GM18858 (cell line): ENCODE results near the gene MTARC1.
A peak's percentile ranks its signal among the peaks of the same experiment; 100 is the strongest.

Experiments used
- ATAC-seq: cut with Tn5 transposase; IDR thresholded peaks from one replicate; pipeline ENCODE4 v1.9.1; 2021; ENCODE audit not compliant: unreplicated experiment

MTARC1 gene

DNA sequence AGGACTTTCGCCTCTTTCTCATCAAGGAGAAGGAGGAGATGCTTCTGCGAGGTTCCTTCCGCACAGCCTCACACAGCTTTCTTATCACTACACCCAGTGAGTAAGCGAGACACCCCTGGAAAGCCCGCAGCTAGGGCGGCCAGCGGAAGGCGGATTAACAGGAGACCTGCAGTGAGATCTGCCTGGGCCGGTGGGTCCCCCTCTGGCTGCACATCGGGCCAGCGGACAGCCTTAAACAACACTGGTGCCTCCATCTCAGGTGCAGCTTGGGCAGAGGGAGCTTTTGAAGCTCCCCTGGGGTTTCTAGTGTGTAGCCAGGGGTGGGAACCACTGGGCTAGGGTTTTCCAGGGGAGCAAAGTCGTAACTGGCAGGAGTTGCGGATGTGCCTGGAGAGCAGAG is 17.5 kb upstream of the MTARC1 start:
- no peak for ATAC-seq

DNA sequence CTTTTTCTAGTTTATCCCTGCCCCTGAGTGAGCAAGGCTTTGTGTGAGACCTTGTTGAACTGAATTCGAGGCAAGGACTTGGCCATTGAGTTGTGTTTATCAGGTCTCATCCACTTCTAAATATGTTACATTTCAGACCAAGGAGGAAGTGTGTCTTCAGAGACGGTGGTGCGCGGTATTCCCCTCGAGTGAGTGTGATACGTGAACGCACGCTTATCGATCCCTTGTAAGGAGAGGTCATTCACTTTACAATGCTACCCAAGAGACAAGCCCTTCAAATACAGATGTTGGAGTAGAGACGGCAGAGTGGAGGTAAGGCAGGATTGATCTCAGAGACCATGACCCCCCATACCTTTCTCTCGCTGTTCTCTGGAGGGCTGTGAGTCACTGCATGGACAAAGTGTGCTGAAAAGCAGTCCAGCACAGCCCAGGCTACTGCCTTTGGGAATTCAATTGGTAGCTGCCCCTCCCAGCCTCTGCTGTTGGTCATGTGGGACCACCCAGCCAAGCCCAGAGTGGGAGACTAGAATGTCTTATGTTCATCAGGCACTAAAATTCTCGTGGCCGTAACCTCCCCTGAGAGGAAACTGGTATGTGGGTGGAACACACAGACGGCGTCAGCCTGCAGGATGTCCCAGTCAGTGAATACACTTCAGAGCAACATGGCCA is 16.3 kb upstream of the MTARC1 start:
- peak; percentile 69 for ATAC-seq

DNA sequence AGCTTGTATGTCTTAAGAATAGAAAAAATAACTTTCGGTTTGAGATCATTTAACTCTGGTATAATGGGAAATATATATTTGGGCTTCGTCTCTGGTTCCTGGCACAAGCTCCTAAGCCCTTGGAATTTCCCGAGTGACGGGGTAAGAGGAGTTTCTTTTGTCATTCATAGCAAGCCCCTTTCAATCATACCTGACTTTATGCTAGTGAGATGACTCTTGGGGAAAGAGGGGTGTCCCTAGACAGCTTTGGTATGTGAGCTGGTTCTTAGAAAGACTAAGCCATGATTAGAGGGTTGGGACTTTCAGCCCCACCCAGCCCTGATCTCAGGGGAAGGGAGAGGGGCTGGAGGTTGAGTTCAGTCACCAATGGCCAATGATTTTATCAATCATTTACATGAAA is 13.9 kb upstream of the MTARC1 start:
- ATAC-seq = no peak

DNA sequence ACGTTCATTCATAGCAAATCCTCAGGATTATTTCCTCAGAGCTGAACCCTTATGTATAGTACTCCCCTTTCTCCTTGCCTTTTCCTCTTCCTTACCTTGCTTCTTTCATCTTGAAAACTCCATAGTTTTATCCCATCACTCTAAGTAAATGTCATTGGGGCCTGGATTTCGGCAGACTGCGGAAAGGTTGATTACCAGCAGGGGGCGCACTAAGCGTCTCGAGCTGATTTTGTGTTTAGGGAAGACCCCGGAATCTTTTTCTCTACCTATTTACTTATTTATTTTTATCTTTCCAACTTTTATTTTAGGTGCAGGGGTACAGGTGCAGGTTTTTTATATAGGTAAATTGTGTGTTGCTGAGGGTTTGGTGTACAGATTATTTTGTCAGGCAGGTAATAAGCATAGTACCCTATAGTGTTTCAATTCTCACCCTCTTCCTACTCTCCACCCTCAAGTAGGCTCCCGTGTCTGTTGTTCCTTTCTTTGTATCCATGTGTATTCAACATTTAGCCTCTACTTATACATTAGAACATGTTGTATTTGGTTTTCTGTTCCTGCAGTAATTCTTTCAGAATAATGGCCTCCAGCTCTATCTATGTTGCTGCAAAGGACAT is 11.4 kb upstream of the MTARC1 start:
- ATAC-seq = no peak

DNA sequence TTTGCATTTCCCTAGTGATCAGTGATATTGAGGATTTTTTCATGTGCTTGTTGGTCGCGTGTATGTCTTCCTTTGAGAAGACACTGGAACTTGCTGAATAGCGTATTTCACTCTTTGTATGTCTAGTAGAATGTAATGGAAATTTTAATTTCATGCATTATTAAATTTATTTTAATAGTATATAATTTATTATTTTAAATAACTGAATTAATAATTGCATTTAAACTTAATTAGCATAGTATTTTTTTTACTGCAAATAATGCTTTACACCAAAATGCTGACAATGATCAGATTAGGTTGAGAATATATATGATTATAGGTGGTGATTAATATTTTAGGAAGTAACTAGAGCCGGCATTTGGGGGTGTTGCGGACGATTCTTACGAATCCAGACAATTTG is 10.5 kb upstream of the MTARC1 start:
- ATAC-seq = no peak

DNA sequence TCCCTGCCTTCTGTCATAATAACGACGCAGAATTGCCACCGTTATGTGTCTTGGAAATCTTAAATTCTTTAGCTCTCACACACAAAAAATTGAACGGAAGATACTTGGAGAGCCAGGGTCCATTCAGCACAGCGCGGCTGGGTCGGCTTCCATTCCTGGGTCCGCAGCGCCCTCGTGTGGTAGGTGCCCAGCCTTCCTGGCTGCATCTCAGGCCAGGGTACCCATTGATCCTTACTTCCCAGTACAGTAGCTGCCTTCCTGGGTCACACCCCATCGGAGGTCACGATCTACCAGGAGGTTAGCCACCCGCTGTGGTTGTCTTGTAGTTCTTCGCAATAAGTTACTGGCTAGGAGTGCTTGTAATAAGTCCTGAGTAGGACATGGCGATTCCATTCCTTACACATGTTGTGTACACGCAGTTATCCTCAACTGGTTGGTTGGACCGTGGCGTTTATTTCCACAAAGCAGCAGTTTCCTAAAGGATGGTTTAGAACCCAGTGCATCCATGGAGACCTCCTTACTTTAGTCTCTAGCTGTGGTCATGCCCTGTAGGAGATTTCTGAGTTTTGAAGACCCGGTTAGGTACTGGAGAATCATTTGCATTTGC is 9.9 kb upstream of the MTARC1 start:
- ATAC-seq = peak; percentile 75

DNA sequence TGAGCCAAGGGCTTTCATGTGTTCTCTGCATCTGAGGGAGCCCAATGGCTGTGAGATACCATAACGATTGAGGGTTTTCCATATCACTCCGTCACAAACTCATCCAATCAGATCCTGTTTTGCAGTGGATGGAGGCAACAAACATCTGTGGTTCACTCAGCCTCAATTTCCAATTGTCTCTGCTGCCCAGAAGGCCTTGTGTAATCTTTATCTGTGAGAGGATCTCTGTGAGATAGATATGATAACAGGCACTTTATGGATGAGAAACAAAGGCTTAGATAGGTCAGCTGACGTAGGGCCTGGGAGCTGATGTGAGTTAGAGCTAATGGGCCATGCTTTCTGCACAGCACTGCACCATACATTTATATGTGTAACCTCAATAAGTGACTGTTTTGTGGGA is 3.3 kb upstream of the MTARC1 start:
- ATAC-seq = no peak

DNA sequence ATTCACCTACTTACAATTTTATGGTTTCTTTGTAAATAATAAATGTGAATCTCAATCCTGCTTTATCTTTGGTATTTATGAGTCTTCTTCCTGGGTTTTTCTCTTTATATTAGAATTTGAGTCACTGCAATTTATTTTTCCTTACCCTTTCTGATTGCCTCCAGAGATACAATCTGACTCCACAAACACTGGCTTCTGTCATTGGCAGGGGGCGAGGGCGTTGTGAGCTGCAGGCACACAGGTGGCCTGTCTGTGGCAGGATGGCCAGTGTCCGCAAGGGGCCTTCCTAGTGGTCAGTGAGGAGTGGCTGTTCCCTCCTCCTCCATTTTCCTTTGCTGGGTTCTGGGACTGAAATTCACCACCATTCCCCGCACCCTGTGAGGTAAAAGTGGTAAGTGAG is 2.0 kb upstream of the MTARC1 start:
- ATAC-seq = no peak

DNA sequence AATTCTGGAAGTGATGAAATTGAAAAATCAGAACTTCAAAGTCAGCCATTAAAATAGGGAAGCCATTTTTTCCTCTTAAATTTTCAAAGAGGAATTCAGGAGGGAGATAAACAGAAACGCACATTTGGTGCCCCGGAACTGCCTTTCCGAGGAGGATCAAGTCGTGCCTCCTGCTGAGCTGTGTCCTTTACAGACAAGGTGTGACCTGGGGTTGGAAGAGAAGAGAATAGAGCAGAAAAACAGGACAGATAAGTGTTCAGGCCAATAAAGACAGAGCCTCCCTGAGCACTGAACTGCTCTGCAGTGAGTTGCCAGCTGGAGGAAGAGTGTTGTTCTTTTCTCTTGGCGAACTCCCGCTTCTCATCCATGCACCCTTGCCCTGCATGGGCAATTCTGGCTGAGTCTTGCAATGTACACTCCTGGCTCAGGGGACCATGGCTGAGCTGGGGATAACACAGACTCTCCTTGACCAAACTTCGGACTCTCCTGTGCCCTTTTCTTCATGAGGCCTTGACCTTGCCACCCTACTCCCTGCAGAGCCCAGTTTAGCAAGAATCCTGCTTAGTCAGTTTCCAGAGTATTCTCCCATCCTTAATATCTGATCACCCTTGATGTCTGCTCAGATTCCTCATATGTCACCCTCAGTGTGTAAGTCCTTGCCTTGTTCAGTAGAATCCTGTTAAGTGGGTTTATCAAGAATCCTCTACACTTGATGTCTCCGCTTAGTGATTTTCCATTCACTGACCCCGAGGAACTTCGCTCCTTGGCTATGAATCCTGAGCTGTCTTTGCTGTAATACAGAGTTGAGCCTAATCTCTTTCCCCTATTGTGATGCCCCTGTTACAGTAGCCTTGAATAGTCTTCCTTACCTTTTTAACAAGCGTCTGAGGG is 1.3 kb upstream of the MTARC1 start:
- no peak for ATAC-seq

DNA sequence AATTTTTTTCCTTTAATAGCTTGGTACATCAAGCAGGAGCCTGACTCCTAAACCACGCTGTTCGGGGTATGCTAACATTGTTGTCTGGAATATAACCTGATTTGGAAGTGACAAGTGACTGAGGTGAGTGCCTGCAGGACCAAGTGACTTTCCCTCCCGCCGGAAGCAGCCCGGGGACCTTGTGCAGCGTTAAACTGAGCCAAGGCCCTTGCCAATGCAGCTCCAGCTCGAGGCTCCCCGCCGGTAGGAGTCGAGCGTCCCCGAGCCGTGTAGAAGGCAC is 716 bp upstream of the MTARC1 start:
- ATAC-seq = no peak

DNA sequence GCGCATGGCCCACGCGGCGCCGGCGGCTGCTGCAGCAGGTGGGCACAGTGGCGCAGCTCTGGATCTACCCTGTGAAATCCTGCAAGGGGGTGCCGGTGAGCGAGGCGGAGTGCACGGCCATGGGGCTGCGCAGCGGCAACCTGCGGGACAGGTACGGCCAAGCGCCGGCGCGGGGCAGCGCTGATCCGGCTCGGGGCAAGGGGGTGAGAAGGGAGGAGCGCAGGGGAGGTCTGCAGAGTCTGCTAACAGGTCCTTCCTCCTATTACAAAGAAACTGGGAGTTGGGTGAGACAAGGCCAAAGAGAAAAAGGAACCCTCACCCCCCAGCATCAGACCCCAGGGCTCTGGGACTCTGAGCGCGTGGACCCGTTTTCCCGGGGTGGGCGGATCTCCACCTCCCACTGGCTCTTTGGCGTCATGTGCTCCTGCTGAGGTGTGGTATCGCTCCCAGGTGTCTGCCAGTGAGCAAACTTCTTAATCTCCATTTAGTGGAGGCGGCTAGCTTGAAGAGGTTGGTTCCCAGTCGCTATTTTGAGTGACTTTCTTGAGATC is 431 bp downstream of the MTARC1 start:
- peak; percentile 27 for ATAC-seq

DNA sequence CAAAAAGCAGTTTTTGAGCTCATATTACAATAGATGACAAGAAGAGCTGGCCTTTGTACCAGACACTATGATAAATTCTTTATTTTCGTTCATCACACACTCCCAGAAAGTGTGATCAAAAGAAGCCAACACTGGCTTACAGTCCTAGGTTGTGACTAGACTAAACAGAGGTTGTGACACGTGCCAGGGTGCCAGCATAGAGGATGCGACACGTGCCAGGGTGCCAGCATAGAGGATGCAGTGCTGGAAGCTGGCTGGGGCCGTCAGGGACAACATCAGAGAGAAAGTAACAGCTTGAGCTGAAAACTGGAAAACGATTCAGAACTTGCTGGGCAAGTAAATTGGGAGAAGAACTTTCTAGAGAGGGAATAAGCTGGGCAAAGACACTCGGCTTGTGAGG is 2.2 kb downstream of the MTARC1 start:
- no peak for ATAC-seq

DNA sequence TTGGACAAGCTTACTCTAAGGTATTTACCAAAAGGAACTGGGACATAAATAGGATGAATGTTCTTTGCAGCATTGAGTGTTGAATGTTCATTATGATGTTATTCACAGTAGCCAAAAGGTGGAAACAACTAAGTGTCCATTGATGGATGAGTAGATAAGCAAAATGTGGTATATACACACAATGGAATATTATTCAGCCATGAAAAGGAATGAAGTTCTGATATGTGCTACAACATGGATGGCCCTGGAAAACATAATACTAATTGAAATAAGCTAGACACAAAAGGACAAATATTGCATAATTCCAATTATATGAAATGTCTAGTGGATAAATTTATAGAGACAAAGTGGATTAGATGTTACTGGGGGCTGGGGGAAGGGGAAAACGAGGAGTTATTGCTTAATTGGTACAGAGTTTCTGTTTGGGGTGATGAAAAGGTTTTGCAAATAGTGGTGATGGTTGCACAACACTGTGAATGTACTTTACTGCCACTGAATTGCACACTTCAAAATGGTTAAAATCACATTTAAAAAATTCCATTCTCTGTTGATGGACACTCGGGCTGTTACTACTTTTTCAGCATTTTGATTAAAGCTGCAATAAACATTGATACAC is 2.9 kb downstream of the MTARC1 start:
- no peak for ATAC-seq

DNA sequence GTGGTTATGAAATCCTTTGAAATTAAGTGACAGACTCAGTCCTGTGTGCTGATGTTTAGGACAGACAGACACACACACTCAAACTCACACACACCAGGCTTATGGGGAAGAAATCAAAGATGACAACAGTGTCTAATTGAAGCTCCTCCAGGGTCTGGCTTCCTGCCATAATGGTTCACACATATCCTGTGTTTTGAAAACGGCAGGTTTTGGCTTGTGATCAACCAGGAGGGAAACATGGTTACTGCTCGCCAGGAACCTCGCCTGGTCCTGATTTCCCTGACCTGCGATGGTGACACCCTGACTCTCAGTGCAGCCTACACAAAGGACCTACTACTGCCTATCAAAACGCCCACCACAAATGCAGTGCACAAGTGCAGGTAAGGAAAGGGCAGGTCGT is 4.6 kb downstream of the MTARC1 start:
- no peak for ATAC-seq

DNA sequence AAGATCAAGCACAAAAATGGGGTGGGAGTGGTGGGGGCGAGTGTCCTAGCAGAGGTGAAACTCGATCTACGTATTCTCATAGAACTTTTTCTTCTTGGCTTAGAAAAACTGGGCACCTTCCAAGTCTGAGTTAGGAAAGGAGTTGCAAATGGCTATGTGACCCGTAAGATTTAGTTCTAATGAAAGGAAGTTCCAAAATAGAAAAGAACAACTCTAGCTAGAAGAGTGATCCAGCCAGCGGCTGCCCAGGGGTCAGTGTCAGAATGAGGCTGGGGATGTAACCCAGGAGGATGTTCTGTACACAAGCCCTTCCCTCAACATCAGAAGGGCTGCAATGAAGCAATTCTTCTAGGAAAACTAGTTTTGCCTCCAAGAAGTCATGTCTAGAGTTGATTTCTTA is 5.2 kb downstream of the MTARC1 start:
- no peak for ATAC-seq

DNA sequence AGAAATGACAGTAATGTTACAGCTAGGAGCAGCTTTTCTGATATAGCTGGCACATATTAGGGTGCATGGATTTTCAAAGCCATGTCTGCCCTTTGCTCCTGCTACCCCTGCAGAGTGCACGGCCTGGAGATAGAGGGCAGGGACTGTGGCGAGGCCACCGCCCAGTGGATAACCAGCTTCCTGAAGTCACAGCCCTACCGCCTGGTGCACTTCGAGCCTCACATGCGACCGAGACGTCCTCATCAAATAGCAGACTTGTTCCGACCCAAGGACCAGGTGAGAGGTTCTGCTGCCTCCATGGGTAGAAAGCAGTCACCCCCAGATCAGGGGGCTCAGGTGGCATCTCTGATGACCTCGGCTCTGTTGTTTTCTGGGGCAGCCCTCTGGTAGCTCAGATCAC is 9.8 kb downstream of the MTARC1 start:
- no peak for ATAC-seq

DNA sequence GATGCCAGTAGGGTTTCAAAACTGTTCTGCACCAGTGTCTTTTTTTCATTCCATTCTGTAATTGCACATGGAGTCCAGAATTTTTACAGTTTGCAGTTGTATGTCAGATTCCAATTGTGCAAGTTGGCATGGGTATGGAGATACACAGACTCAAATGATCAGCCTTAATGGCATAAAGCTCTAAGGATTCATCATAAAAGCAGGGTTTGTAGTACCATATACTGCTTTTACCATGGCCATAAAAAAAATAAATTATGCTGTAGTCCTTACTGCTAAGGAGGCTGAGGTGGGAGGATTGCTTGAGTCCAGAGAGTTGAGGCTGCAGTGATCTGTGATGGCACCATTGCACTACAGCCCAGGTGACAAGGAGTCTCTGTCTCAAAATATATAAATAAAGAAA is 10.3 kb downstream of the MTARC1 start:
- ATAC-seq = no peak

DNA sequence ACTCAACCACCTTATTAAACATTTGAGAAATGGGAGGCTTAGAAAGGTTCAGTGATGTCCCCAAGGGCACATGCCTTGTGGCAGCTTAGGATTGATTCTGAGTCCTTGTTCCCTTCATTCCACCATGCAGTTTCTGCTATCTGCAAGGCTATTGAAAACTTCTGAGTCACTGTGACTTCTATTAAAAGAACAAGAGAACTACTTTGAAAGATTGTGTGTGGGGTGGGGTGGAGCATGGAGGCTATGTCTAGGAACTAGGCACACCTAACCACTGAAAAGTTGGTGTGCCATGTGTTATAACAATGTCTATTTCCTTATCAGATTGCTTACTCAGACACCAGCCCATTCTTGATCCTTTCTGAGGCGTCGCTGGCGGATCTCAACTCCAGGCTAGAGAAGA is 10.8 kb downstream of the MTARC1 start:
- ATAC-seq = no peak

DNA sequence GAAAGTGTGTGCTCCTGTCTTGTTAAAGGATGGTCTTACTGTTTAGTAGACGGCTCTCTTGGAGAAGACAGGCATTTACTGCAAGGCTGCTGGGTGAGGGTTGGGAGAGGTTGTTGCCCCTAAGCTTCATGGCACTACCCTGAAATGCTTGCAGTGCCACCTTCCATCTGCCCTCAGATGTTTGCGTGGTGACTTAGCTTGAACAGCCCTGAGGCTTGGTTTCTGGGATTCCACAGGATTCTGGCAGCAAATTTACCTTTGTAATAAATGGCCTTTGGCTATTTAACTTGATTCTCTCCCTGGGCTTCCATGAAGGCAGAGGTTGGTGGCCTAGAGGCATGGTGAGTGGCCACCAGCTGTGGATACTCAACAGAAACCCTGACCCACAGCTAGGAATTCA is 11.6 kb downstream of the MTARC1 start:
- ATAC-seq = no peak

DNA sequence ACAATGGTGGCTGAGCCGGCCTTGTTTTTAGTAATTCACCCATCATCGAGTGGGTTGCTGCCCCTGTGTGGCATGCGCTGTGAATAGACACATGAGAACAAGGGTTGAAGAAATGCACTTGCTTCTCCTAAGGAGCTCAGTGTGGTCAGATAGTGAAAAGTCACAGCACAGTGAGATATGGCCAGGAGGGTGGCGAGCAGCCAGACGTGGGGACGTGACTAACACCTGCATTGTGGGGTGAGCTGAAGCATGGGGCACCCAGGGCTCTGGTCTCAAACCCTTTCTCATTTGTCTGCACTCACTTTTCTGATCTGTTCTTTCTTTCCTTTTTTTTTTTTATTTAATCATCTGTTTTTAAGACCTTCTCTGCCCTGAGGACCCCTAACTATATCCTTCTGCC is 13.5 kb downstream of the MTARC1 start:
- no peak for ATAC-seq
